Caco-2 (cell line): Measurements from ENCODE around the gene RASEF. TPM values are rescaled to one million over a fixed set of nuclear protein-coding genes. Genes with fewer than 3 reads are reported as not detected.

Source experiments
- Bru-seq: library from RNA; stranded (reverse); fragments of 400-500 nt; gene quantifications from one replicate; lab custom pipeline; 2021; lab: Mats Ljungman, UMichigan
- BruChase-seq, 2 experiments: library from RNA; stranded (reverse); fragments of 400-500 nt; gene quantifications; one replicate each; lab custom pipeline; 2021; lab: Mats Ljungman, UMichigan
- BruUV-seq: library from RNA; stranded (reverse); fragments of 400-500 nt; replicated peaks from 2 replicates; lab custom pipeline; 2021; lab: Mats Ljungman, UMichigan
- CTCF ChIA-PET: fragments of 300-600 bp; sonication (Branson Sonifier 250); formaldehyde crosslinking; loops from one replicate; lab custom pipeline; 2022; ENCODE audit warnings: antibody characterized with exemption; lab: Charles Lee
- POLR2A ChIA-PET: fragments of 300-600 bp; sonication (Branson Sonifier 250); formaldehyde crosslinking; loops from one replicate; lab custom pipeline; 2022; ENCODE audit warnings: antibody characterized with exemption; lab: Charles Lee
- DNase-seq, 2 experiments: peaks; one replicate each; pipeline versions ENCODE4 v3.0.0 to v3.0.0-alpha.2; 2020 to 2022
- H3K27me3 ChIP-seq: replicated peaks from 2 replicates; pipeline ENCODE4 v1.6.0; 2011; ENCODE audit warnings: low read length; ENCODE audit not compliant: control insufficient read depth, insufficient read depth
- H3K36me3 ChIP-seq: 2 replicates; pipeline ENCODE4 v1.5.1; 2011; ENCODE audit warnings: low read length; ENCODE audit not compliant: control insufficient read depth, insufficient read depth
- H3K4me1 ChIP-seq: fragments of 250-450 bp; sonication (Bioruptor Pico); 2 replicates; pipeline ENCODE4 v1.5.1; 2020; ENCODE audit warnings: mild to moderate bottlenecking
- H3K4me3 ChIP-seq: 2 replicates; pipeline ENCODE4 v1.5.1; 2011; ENCODE audit warnings: low read depth, mild to moderate bottlenecking, control low read depth, low read length
- H3K9me3 ChIP-seq: fragments of 250-450 bp; sonication (Bioruptor Pico); 2 replicates; pipeline ENCODE4 v1.5.1; 2020; ENCODE audit warnings: mild to moderate bottlenecking, moderate library complexity
- H3K27ac Mint-ChIP-seq: one replicate; pipeline ENCODE4 v1.8.0; 2022; ENCODE audit warnings: mixed read lengths; ENCODE audit not compliant: unreplicated experiment
- H3K27me3 Mint-ChIP-seq: one replicate; pipeline ENCODE4 v1.8.0; 2022; ENCODE audit warnings: mixed read lengths; ENCODE audit not compliant: insufficient read depth, unreplicated experiment
- H3K36me3 Mint-ChIP-seq: one replicate; pipeline ENCODE4 v1.8.0; 2022; ENCODE audit warnings: mild to moderate bottlenecking, mixed read lengths; ENCODE audit not compliant: insufficient read depth, unreplicated experiment
- H3K4me1 Mint-ChIP-seq: one replicate; pipeline ENCODE4 v1.8.0; 2022; ENCODE audit warnings: low read depth, mixed read lengths; ENCODE audit not compliant: unreplicated experiment
- H3K4me3 Mint-ChIP-seq: one replicate; pipeline ENCODE4 v1.8.0; 2022; ENCODE audit warnings: mild to moderate bottlenecking, moderate library complexity, mixed read lengths; ENCODE audit not compliant: unreplicated experiment
- H3K9me3 Mint-ChIP-seq: one replicate; pipeline ENCODE4 v1.8.0; 2022; ENCODE audit warnings: mixed read lengths; ENCODE audit not compliant: unreplicated experiment
- CTCF ChIP-seq, 2 experiments: fragments of 200-600 bp in 1 of 2; IDR thresholded peaks; 1 replicate in 1 of 2; 2 replicates in 1 of 2; pipeline versions ENCODE4 v1.5.1 to v1.8.0; 2011 to 2022; ENCODE audit warnings: antibody characterized with exemption in 1 of 2, control low read depth in 1 of 2, inconsistent platforms in 1 of 2, low read depth in 1 of 2, low read length in 1 of 2, mild to moderate bottlenecking in 1 of 2, moderate library complexity in 1 of 2; ENCODE audit not compliant: insufficient read depth in 1 of 2, severe bottlenecking in 1 of 2, unreplicated experiment in 1 of 2
- intact Hi-C: fragments of 100-400 bp; cut with micrococcal nuclease; formaldehyde crosslinking; loops from one replicate; pipeline ENCODE4 v1.10.0; 2022; ENCODE audit not compliant: unreplicated experiment
- long read RNA-seq: library from polyadenylated mRNA; stranded (forward); transcript quantifications from one replicate; pipeline ENCODE4 v2.0.0, GENCODE V29; 2022
- total RNA-seq: library from RNA; stranded (reverse); gene quantifications from 2 replicates; pipeline ENCODE4 v1.2.3, GENCODE V29; 2022

The RASEF gene
- total RNA-seq (0.32 and 0.39 TPM in 2 replicates), Bru-seq, nascent RNA (percentile 24 among the genes with signal in this experiment), BruChase-seq, experiment 1, labeled RNA remaining after a 2-hour chase (percentile 25 among the genes with signal in this experiment), BruChase-seq, experiment 2, labeled RNA remaining after a 6-hour chase (percentile 27 among the genes with signal in this experiment)
- long read RNA-seq = 0 reads

GRCh38 chr9:83062651-83063527 lies at the start of gene RASEF:
RASEF (minus strand) TSS chr9:83063142; CDS start chr9:83062867, 275 bp downstream.
- CTCF ChIA-PET = interaction anchor here (0.6 kb wide), 1 partner anchor 157 kb away, joined by 3 read pairs; no protein-coding TSS in a partner anchor
- Mint-ChIP-seq H3K27me3 (peaks cover 5% of the 10 kb centered on the region), H3K27ac (no peak within 1 kb of the TSS), H3K9me3 (no peaks in the 10 kb centered on the region), H3K4me3 (peak within 1 kb of the TSS; percentile 71), H3K4me1 (no peaks in the 10 kb centered on the region), H3K36me3 (no peaks in the 10 kb centered on the region)
- Histone ChIP-seq H3K4me1 (no peaks in the 10 kb centered on the region), H3K27me3 (no peaks in the 10 kb centered on the region), H3K9me3 (no peaks in the 10 kb centered on the region), H3K36me3 (no peaks in the 10 kb centered on the region), H3K4me3 (peak within 1 kb of the TSS; percentile 22)
- TF ChIP-seq CTCF (IDR thresholded peaks at IDR 0.05; ENCODE audit: insufficient read depth in 1 of 2, low read depth in 1 of 2, low read length in 1 of 2, severe bottlenecking in 1 of 2, unreplicated experiment in 1 of 2) = no peak
- DNase-seq = peak; percentile 34 to 62
- intact Hi-C loops = no loop called here
- BruUV-seq = no TSS peak
- POLR2A ChIA-PET = no interaction called here

GRCh38 chr9:83111169-83111568 lies 48.2 kb upstream of the RASEF start:
- no peaks in the 10 kb centered on the region for H3K9me3 ChIP-seq
- H3K4me3 ChIP-seq = no peak overlapping the region
- ChIA-PET POLR2A (no interaction called here), CTCF (no interaction called here)
- no peak for DNase-seq
- no peak for TF ChIP-seq CTCF (IDR thresholded peaks at IDR 0.05; ENCODE audit: insufficient read depth in 1 of 2, low read depth in 1 of 2, low read length in 1 of 2, severe bottlenecking in 1 of 2, unreplicated experiment in 1 of 2)
- no TSS peak for BruUV-seq
- Mint-ChIP-seq H3K4me1 (no peaks in the 10 kb centered on the region), H3K27me3 (no peaks in the 10 kb centered on the region), H3K4me3 (no peak overlapping the region), H3K27ac (no peak overlapping the region), H3K36me3 (no peaks in the 10 kb centered on the region), H3K9me3 (no peaks in the 10 kb centered on the region)
- H3K4me1 ChIP-seq = no peaks in the 10 kb centered on the region
- no peaks in the 10 kb centered on the region for H3K36me3 ChIP-seq
- intact Hi-C loops = no loop called here
- H3K27me3 ChIP-seq = no peaks in the 10 kb centered on the region

GRCh38 chr9:83109296-83109695 lies 46.4 kb upstream of the RASEF start:
- no peaks in the 10 kb centered on the region for H3K27me3 ChIP-seq
- H3K4me3 ChIP-seq = no peak overlapping the region
- H3K9me3 ChIP-seq = no peaks in the 10 kb centered on the region
- CTCF ChIA-PET = no interaction called here
- no peaks in the 10 kb centered on the region for H3K4me1 ChIP-seq
- intact Hi-C loops = no loop called here
- no peaks in the 10 kb centered on the region for H3K27me3 Mint-ChIP-seq
- H3K9me3 Mint-ChIP-seq = no peaks in the 10 kb centered on the region
- H3K4me1 Mint-ChIP-seq = no peaks in the 10 kb centered on the region
- TF ChIP-seq CTCF (IDR thresholded peaks at IDR 0.05; ENCODE audit: insufficient read depth in 1 of 2, low read depth in 1 of 2, low read length in 1 of 2, severe bottlenecking in 1 of 2, unreplicated experiment in 1 of 2) = no peak
- H3K4me3 Mint-ChIP-seq = no peak overlapping the region
- H3K27ac Mint-ChIP-seq = no peak overlapping the region
- no TSS peak for BruUV-seq
- DNase-seq = no peak
- no peaks in the 10 kb centered on the region for H3K36me3 ChIP-seq
- POLR2A ChIA-PET = no interaction called here
- no peaks in the 10 kb centered on the region for H3K36me3 Mint-ChIP-seq
